B cell (primary cell): Measurements from ENCODE around the gene ESPL1. TPM values are rescaled to one million over a fixed set of nuclear protein-coding genes. Genes with fewer than 3 reads are reported as not detected.

Source experiments
- ATAC-seq: fragments of 200-7000 bp; cut with Tn5 transposase; one replicate; pipeline ENCODE4 v1.10.0; 2021; ENCODE audit warnings: low read depth, mild to moderate bottlenecking, moderate number of reproducible peaks, moderate library complexity
- CTCF ChIA-PET: fragments of 350-600 bp; sonication (Branson Sonifier 250); formaldehyde crosslinking; loops from one replicate; lab custom pipeline; 2021; ENCODE audit warnings: antibody characterized with exemption, inconsistent platforms; lab: Charles Lee
- POLR2A ChIA-PET: fragments of 350-600 bp; sonication (Branson Sonifier 250); formaldehyde crosslinking; loops from one replicate; lab custom pipeline; 2021; ENCODE audit warnings: antibody characterized with exemption; lab: Charles Lee
- DNase-seq: peaks from one replicate; pipeline ENCODE4 v3.0.0; 2013
- H2AFZ ChIP-seq: 2 replicates; pipeline ENCODE4 v1.6.1; 2012; ENCODE audit warnings: mild to moderate bottlenecking, low read depth, low read length; ENCODE audit not compliant: insufficient read depth, poor library complexity, severe bottlenecking
- H3K27ac ChIP-seq, 2 donors: 1 replicate in 1 of 2; 2 replicates in 1 of 2; pipeline ENCODE4 v1.5.1; 2012 to 2013; ENCODE audit warnings: low read length in 2 of 2, mild to moderate bottlenecking in 2 of 2, moderate library complexity in 1 of 2
- H3K27me3 ChIP-seq, 4 experiments: fragments of 200-600 bp in 1 of 4; sonication (generic) in 1 of 4; replicated peaks in 1 of 4; 1 replicate in 2 of 4; 2 replicates in 2 of 4; pipeline versions ENCODE4 v1.6.1 to v1.7.0; 2013 to 2016; ENCODE audit warnings: low read length in 3 of 4, mild to moderate bottlenecking in 2 of 4, mixed read lengths in 1 of 4, moderate library complexity in 1 of 4; ENCODE audit not compliant: insufficient read depth in 4 of 4, control insufficient read depth in 3 of 4; ENCODE audit errors: control extremely low read depth in 1 of 4
- H3K36me3 ChIP-seq, 2 experiments: replicated peaks in 1 of 2; 1 replicate in 1 of 2; 2 replicates in 1 of 2; pipeline versions ENCODE4 v1.6.1 to v1.7.1; 2013; ENCODE audit warnings: low read length in 1 of 2; ENCODE audit not compliant: insufficient read depth in 2 of 2, control insufficient read depth in 1 of 2; ENCODE audit errors: control extremely low read depth in 1 of 2, extremely low read depth in 1 of 2
- H3K4me1 ChIP-seq, 2 donors: fragments of 200-600 bp in 1 of 2; sonication (generic) in 1 of 2; 1 replicate in 1 of 2; 2 replicates in 1 of 2; pipeline versions ENCODE4 v1.5.1 to v1.6.1; 2013 to 2017; ENCODE audit warnings: low read length in 2 of 2; ENCODE audit not compliant: control insufficient read depth in 2 of 2, insufficient read depth in 2 of 2
- H3K4me2 ChIP-seq: replicated peaks from 2 replicates; pipeline ENCODE3; 2012; ENCODE audit warnings: mild to moderate bottlenecking, low read depth, low read length; ENCODE audit not compliant: poor library complexity, severe bottlenecking
- H3K4me3 ChIP-seq, 5 experiments: fragments of 200-600 bp in 1 of 5; sonication (generic) in 1 of 5; 1 replicate in 3 of 5; 2 replicates in 2 of 5; pipeline versions ENCODE4 v1.5.1 to v1.7.0; 2011 to 2016; ENCODE audit warnings: low read length in 4 of 5, mild to moderate bottlenecking in 4 of 5, low read depth in 2 of 5, control low read depth in 1 of 5, moderate library complexity in 1 of 5; ENCODE audit not compliant: insufficient read depth in 1 of 5; ENCODE audit errors: control extremely low read depth in 1 of 5, extremely low read depth in 1 of 5
- H3K79me2 ChIP-seq: fragments of 200-600 bp; sonication (generic); one replicate; pipeline ENCODE4 v1.6.0; 2016; ENCODE audit warnings: low read length; ENCODE audit not compliant: control insufficient read depth, insufficient read depth
- H3K9ac ChIP-seq: fragments of 200-600 bp; sonication (generic); 2 replicates; pipeline ENCODE4 v1.6.1; 2017; ENCODE audit warnings: mild to moderate bottlenecking, low read length, moderate library complexity
- H3K9me3 ChIP-seq, 3 donors: one replicate each; pipeline versions ENCODE4 v1.6.1 to v1.7.1; 2013; ENCODE audit warnings: low read length in 2 of 3; ENCODE audit not compliant: control insufficient read depth in 2 of 3, insufficient read depth in 1 of 3; ENCODE audit errors: control extremely low read depth in 1 of 3
- H4K20me1 ChIP-seq: 2 replicates; pipeline ENCODE4 v1.6.0; 2012; ENCODE audit warnings: mild to moderate bottlenecking, low read length; ENCODE audit not compliant: insufficient read depth, control insufficient read depth, poor library complexity, severe bottlenecking
- H3K27ac Mint-ChIP-seq: one replicate; pipeline ENCODE4 v1.8.0; 2021; ENCODE audit warnings: mixed read lengths
- H3K27me3 Mint-ChIP-seq: one replicate; pipeline ENCODE4 v1.8.0; 2021; ENCODE audit warnings: mixed read lengths
- H3K4me1 Mint-ChIP-seq: one replicate; pipeline ENCODE4 v1.8.0; 2021; ENCODE audit warnings: mixed read lengths
- H3K4me3 Mint-ChIP-seq: one replicate; pipeline ENCODE4 v1.8.0; 2021; ENCODE audit warnings: mixed read lengths
- H3K9me3 Mint-ChIP-seq: one replicate; pipeline ENCODE4 v1.8.0; 2022; ENCODE audit warnings: mixed read lengths; ENCODE audit not compliant: insufficient read depth
- CTCF ChIP-seq: fragments of 200-600 bp; IDR thresholded peaks from one replicate; pipeline ENCODE4 v1.8.0; 2022; ENCODE audit warnings: antibody characterized with exemption, mild to moderate bottlenecking
- EZH2 ChIP-seq: IDR thresholded peaks from 2 replicates; pipeline ENCODE4 v1.6.1; 2012; ENCODE audit warnings: borderline replicate concordance, low read depth, mild to moderate bottlenecking, moderate library complexity, low read length; ENCODE audit not compliant: insufficient read depth, poor library complexity, severe bottlenecking
- WGBS: methylation state at CpG from one replicate; pipeline ENCODE4 v1.1.5; 2013; ENCODE audit warnings: missing lambda C conversion rate; ENCODE audit not compliant: insufficient coverage; 5-methylcytosine and 5-hydroxymethylcytosine counted together
- intact Hi-C: fragments of 100-400 bp; cut with micrococcal nuclease; formaldehyde crosslinking; loops from one replicate; pipeline ENCODE4 v1.10.0; 2022
- polyA plus RNA-seq: library from polyadenylated mRNA; depleted of rRNA; stranded (reverse); fragments of >200 nt; gene quantifications from 2 replicates; pipeline ENCODE4 v1.2.3, GENCODE V29; 2012
- total RNA-seq, 2 donors: library from RNA; stranded (reverse); fragments of 120-200 nt in 1 of 2; gene quantifications; 1 replicate in 1 of 2; 2 replicates in 1 of 2; pipeline versions ENCODE4 v1.2.3 to v1.2.4, GENCODE V29; 2013 to 2022

The ESPL1 gene
- total and polyA plus RNA-seq, 2 donors (not counting 1 experiment from before 2014, with no cell fraction given) = 0.88 to 2.4 TPM

DNA sequence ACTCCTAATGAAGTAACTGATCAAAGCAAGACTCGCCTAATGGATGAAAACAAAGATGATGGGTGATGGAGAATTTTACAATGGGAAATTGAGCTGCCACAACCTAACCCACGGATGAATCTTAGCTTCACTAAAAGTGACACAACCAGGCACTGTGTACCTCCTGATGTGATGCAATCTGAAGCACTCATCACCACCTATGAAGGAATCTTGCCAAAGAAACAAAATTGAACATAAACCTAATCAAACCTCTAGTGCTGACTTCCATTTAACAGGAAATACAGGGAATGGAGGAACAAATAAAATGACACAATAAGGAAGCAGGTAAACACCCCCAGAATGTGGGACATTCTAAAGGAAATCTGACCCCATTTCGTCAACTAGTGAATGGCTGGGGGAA, 22.8 kb upstream of the ESPL1 start:
- Histone ChIP-seq H3K4me3 (no peak overlapping the region), H4K20me1 (no peaks in the 10 kb centered on the region), H3K27me3 (peaks cover 0 to 4% (median 0%) of the 10 kb centered on the region in 4 experiments), H3K9me3 (no peaks in the 10 kb centered on the region), H3K4me1 (peaks cover 7% of the 10 kb centered on the region in 2 donors), H3K9ac (no peak overlapping the region), H3K4me2 (no peak overlapping the region), H2AFZ (no peak overlapping the region), H3K36me3 (no peaks in the 10 kb centered on the region), H3K79me2 (no peaks in the 10 kb centered on the region), H3K27ac (no peak overlapping the region)
- H3K4me3 Mint-ChIP-seq = no peak overlapping the region
- peaks cover 11% of the 10 kb centered on the region for H3K4me1 Mint-ChIP-seq
- intact Hi-C loops = no loop called here
- ChIA-PET CTCF (interaction anchor here (1.4 to 2.0 kb wide), 2 partner anchors 22 to 31 kb away, joined by 6 read pairs; no protein-coding TSS in a partner anchor), POLR2A (interaction anchor here (0.5 kb wide), 1 partner anchor 13 kb away, joined by 3 read pairs; no protein-coding TSS in a partner anchor)
- TF ChIP-seq CTCF (no peak), EZH2 (no peak)
- WGBS = 100% methylated on average over 1 of the region's 3 CpGs
- ATAC-seq = no peak
- peaks cover 8% of the 10 kb centered on the region for H3K27me3 Mint-ChIP-seq
- DNase-seq = no peak
- no peak overlapping the region for H3K27ac Mint-ChIP-seq
- H3K9me3 Mint-ChIP-seq = no peaks in the 10 kb centered on the region
